EL (cell line): Measurements from ENCODE around the gene SLC24A2.

Experiments
- DNase-seq: peaks from one replicate; pipeline ENCODE4 v3.0.0-alpha.2; 2016

SLC24A2 gene

GRCh38 chr9:19754921-19755320 lies 33.9 kb downstream of the SLC24A2 start:
- DNase-seq = no peak

DNA sequence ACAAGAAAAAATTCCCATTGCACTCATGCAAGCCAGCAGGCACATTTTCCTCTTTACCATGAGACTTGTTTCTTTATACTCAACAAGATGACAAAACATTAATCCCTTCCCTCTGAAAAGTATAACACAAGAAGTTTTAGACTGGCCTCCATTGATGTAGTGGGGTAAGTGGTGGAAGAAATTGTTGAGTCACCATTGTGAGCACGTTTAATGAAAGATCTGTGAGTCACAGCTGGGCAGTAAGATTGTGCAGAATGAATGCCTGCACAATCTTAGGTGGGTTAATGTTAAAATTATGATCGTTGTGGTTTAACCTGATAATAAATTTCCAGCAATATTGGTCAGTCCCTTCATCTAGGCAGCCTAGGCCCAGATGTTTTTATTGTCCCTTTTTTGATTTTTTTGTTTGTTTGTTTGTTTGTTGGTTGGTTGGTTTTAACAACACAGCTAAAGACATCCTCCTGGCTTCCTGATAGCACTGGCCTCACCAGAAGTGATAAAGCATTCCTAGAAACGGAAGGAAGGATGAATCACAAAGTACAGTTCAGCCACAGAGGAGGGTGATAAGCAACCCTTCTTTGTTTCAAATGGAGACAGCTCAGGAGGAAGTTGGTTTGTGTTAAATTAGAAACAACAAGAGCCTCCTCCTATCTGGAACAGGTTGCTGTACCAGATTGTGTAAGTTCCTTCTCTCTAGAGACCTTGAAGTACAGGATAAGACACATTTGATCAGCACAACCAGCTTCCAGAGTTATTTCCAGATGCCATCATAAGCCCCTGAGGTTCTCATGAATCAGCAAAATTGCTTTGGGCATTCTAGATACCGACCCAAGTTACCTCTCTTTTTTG lies 40.3 kb downstream of the SLC24A2 start:
- no peak for DNase-seq

DNA sequence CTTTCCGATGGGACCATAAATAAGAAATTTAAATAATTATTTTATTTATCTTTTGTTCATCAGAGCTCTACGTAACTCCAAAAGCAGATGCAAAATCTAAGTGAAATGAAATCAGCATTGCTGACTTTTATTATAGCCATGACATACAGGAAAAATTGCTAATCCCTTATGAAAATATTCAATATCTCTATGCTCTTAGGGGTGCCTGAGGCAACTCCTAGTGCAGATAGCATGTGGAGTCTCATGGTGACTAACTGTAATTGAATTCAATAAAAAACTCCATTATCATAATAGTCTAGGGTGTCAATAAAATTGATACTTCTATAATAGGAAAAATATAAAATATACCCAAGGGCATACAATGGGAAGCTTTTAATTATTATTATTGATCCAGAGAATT lies 42.6 kb downstream of the SLC24A2 start:
- no peak for DNase-seq

DNA sequence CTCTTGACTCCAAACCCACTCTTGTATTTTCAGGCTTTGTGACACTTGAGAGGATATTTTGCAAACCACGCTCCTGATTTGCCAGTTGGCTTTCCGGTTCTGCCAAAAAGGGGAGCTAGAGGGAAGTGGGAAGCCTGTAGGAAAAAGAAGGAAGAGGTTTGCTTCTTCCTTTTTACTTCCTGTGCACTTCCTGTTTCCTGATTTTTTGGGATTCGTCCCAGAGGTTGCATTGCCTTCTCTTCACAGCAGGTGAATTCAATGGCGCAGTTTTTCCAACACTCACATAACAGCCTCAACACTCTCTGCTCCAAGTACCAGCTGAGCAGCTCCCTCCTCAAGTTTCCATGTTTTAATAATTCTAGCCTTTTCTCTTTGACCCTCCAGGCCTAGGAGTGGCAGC lies 47.7 kb downstream of the SLC24A2 start:
- DNase-seq = no peak
